ENCODE results near the gene PDZK1IP1.

DNA sequence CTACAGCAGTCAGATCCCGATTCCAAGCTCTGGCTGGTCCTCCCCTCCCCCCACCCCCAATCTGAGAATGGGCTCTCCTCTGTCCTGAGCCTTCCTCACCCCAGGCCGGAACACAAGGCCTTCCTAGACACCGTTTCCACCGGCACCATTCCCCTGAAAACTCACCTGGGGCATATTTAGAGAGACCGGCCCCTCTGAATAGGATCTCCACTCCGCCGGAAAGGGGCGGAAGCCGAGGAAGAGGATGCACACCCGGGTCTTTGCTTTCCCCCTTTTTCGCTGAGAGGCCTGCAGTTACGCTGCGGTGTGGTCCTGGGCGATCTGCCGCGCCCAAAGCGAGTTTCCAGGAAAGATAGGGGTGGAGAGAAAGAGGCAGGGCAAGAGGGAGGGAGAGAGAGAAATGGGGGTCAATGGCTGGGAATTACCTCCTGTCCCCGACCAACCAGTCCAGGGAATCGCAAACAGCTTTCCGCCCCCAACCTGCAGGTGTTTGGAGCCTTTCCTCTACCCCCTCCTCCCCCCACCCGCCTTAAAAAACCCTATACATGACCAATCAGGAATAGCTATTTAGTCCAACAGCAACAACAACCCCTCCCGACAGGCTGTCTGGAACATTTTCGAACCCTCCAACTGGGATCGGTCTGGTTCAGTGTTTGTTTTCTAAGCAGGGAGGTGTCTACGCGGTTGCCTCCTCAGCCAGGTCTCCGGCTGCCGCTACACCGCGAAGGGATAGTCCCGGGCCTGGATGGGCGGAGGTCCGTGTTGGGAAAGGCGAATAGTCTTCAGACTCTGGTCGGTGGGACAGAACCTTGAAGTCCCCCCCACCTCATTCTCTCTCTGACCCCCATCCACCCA lies 39.4 kb upstream of the PDZK1IP1 start:
- no peak for TF ChIP-seq CTCF (IDR thresholded peaks at IDR 0.05)
- no peak for TF ChIP-seq POLR2A (IDR thresholded peaks at IDR 0.05)

Data from heart left ventricle (tissue), 13 donors.